NCI-H2196 treated with DMSO at 0.1 percent for 48 hours (cell line): ENCODE data around the gene DCP1B.

Experiments
- DNase-seq: peaks from one replicate; lab custom pipeline; 2025; ENCODE audit not compliant: unreplicated experiment; lab: John Stamatoyannopoulos, UW

The DCP1B gene

DNA sequence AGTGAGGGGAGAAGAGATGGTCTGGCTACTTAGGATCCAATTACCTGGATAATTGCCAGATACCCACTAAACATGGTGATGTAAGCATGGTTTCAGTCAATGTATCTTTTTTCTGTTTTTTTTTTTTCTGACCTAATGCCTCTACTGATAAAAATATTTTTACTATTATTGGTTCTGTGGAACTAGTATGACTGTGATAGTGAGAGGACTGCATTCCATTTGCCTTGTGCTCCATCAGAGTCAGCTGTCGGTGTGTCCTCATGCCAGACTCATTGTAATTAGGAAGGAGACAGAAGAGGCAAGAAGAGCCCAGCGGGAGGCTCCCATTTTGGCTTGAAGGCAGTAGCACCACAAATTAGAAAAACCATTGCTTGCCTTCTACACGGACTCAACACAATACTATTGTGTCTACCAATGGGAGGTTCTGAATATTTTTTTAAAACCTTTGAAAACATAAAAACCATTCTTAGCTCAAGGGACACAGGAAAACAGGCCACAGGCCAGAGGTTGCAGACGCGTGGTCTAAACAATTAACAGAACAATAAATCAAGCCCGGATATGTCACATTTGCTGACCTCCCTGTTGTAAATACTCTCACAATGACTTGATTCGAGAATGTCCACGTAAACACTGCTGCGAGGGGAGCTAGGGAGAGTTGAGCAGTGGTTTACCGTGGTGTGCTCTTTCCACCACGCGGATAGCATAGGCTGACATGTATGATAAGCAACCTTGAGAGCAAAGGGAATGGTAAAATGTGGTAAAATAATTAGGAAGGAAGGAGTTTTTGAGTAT, 13.5 kb upstream of the DCP1B start:
- no peak for DNase-seq

GRCh38 chr12:2016862-2017545, 12.7 kb upstream of the DCP1B start:
- no peak for DNase-seq

DNA sequence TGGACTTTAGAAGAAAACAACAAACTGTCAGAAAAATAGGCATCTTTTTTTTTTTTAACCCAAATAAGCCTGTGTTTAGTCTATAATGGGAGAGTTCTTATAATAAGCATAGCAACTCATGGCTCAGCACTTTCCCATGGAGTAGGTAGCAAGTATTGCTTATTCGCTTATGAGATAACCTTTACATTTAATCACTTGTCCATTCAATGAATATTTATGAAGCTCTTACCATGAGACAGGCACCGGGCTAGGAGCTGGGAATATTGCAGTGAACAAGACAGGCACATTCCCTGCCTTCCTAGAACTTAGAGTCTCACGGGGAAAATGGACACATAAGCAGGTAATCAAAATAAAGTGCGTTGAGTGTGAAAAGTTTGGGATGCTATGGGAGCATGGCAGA, 10.0 kb upstream of the DCP1B start:
- no peak for DNase-seq

- no peak for DNase-seq
These were observed 9.4 kb upstream of the DCP1B start for GRCh38 chr12:2013527-2014223.

GRCh38 chr12:2013086-2013485, 8.8 kb upstream of the DCP1B start:
- DNase-seq = no peak

DNA sequence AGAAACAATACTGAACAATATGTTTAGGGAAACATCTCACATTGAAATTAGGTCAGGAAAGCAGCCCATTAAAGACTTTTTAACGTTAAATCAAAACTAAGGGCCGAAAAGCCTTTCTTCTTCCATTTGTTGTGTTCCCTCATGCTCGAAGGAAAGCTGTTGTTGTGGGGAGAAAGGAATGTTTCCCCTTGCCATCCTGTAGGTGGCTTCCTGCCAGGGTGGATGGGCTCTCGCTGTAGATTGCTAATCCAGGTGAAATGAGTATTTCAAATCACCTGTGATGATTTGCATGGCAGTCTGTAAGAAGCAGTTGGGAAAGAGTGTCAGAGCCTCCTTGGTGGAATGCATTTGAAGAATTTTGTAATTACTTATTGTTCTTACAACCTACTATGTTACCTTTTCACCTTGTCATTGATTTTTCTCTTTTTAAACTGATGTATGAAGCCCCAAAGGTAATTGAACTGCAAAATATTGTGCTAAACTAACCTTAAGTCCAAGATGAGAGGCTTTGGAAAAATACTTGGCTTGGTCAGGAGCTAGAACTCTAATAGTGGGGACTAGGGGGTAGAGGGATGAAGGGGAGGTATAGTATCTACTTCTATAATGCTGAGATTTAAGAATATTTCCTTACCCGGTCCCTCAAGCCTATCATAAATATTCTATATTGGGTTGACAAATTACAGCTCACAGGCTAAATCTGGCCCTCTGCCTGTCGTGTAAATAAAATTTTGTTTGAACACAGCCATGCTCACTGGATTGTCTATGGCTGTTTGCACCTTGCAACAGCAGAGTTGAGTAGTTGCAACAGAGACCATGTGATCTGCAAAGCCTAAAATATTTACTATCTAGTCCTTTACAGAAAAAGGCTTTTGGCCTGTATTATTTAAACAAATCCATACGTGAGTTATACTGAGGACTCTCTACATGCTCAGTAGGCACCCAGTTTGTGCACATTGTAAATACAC, 7.7 kb upstream of the DCP1B start:
- no peak for DNase-seq

DNA sequence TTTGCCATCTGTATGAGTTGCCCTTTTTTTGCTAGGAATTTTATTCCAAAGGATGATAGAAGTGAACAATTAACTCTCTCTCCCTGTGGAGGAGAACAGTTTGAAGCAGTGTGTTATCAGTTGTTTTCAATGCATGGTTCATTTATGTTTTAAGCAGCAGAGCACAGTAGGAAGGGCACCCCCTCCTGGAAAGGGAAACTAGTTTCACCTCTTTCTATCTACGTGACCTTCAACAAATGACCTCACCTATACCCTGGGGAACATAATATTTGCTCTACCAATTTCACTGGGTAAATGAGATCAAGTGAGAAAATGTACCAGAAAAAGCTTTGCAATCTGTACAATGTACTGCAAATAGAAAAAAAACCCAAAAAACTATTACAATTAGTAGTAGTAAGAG, 5.4 kb upstream of the DCP1B start:
- no peak for DNase-seq

DNA sequence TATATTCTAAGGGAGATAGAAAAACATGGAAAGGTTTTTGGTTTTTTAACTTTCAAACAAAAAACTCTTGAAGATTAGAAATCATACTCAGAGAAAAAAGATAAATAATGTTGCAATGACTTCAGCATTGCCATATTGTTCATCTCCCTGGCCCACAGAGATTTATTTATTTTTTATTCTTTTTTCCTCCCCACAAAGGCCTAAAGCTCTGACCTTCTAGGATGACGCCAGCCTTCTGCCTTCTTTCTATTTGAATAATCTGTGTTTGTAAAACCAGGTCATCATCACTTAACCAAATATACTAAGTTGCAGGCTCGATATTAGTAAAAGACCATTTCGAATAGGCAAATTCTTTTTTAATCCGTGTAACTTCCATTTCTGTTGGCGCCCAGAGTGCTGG, 4.4 kb upstream of the DCP1B start:
- DNase-seq = no peak

DNA sequence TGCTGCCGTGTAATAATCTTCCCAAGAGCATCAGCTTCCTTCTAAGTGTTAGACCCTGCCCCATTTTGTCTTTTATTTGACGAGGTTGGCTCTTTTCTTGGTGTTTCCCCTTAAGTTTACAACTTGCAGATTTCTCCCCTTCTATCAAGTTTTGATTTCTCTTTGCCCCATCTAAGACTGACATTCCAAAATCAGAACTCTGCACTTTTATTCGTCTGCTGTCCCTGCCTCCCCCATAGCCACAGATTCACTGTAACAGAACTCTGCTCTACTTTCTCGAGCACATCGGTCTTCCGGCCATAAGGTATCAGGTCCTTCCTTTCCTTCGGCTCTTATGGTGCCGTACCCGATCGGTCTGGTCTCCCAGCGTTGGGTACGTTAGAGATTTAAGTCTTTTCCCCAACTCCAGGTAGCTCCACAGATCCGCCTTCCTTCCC, 563 bp downstream of the DCP1B start:
- no peak for DNase-seq

- no peak for DNase-seq
These were observed 8.9 kb downstream of the DCP1B start for GRCh38 chr12:1995205-1995896.

- no peak for DNase-seq
These were observed 9.7 kb downstream of the DCP1B start for GRCh38 chr12:1994429-1995143.

GRCh38 chr12:1993871-1994371, 10.3 kb downstream of the DCP1B start:
- DNase-seq = no peak

GRCh38 chr12:1993341-1993740, 10.9 kb downstream of the DCP1B start:
- no peak for DNase-seq

- no peak for DNase-seq
These were observed 11.5 kb downstream of the DCP1B start for GRCh38 chr12:1992732-1993131.

- DNase-seq = no peak
These were observed 15.1 kb downstream of the DCP1B start for GRCh38 chr12:1989111-1989510.

DNA sequence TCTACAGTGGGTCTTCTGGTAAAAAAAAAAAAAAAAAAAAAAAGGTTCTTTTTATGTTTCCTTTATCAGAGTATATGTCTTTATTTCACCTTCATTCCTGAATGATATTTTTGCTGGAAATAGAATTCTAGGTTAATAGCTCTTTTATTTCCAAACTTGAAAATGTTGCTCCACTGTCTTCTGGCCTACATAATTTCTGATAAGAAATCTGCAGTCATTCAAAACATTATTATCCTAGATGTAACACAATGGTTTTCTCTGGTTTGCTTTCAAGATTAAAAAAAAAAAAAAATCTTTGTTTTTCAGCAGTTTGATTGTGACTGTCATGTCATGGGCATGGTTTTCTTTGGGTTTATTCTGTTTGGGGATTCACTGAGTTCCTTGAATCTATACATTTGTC, 19.5 kb downstream of the DCP1B start:
- no peak for DNase-seq

DNA sequence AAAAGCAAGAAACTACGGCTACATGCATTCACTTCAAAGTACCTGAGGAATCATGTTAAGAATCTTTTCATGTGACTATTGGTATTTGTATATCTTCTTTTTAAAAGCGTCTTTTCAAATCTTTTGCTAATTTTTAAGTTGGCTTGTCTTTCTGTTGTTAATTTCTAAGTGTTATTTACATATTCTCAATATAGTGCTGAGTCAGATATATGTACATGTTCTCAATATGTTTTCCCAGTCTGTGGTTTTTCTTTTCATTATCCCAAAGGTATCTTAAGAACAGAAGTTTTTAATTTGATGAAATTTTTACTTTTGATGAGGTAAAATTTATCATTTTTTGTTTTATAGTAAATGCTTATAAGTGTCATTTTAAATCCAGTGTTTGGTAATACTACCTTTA, 24.0 kb downstream of the DCP1B start:
- no peak for DNase-seq

DNA sequence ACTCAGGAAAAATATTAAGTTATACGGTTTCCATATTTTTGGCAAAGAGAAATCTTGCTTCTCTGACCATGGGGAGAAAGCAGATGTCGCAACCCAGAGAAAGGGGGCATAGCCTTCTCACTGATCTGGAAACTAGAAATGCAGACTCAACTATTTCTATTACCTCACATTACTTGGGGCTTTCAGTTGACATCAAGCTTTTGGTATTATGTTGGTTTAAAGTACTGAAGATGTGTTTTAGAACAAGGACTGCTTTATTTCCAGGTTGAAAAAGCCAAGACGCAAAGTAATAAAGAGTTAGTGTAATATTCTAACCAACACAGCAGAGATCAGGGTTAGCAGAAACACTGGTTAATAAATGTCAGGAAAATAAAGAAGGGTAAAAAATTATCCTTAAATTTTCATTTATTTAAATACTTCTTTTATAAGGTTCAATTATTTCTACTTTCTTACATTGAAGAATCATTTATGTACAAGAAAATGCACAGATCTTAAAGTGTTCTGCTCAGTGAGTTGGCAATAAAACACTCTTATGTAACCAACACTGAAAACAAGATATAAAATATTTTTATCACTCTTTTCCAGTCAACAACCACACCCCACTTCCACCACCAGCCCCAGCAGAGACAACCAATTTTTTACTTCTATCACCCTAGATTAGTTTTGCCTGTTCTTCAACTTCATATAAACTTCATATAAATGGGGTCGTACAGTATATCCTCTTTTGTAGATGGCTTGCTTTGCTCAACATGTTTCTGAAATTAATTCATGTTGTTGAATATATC, 26.0 kb downstream of the DCP1B start:
- no peak for DNase-seq

GRCh38 chr12:1977588-1977987, 26.7 kb downstream of the DCP1B start:
- no peak for DNase-seq
